Tibial nerve (tissue), 3 donors: Measurements from ENCODE around the gene ATP5F1A.

Experiments
- POLR2A ChIP-seq, 2 donors: fragments of 450-650 bp; IDR thresholded peaks; one replicate each; pipeline ENCODE4 v1.6.1; 2017; ENCODE audit warnings: antibody characterized with exemption in 2 of 2, mild to moderate bottlenecking in 2 of 2, moderate library complexity in 2 of 2
- TF ChIP-seq, protein P1 (sequence below), 5 experiments: fragments of 200-600 bp in 3 of 5; fragments of 450-650 bp in 2 of 5; sonication (generic) in 3 of 5; IDR thresholded peaks; one replicate each; pipeline ENCODE4 v1.5.1; 2016 to 2019; ENCODE audit warnings: antibody characterized with exemption in 5 of 5, mild to moderate bottlenecking in 3 of 5, moderate library complexity in 2 of 5

DNA sequence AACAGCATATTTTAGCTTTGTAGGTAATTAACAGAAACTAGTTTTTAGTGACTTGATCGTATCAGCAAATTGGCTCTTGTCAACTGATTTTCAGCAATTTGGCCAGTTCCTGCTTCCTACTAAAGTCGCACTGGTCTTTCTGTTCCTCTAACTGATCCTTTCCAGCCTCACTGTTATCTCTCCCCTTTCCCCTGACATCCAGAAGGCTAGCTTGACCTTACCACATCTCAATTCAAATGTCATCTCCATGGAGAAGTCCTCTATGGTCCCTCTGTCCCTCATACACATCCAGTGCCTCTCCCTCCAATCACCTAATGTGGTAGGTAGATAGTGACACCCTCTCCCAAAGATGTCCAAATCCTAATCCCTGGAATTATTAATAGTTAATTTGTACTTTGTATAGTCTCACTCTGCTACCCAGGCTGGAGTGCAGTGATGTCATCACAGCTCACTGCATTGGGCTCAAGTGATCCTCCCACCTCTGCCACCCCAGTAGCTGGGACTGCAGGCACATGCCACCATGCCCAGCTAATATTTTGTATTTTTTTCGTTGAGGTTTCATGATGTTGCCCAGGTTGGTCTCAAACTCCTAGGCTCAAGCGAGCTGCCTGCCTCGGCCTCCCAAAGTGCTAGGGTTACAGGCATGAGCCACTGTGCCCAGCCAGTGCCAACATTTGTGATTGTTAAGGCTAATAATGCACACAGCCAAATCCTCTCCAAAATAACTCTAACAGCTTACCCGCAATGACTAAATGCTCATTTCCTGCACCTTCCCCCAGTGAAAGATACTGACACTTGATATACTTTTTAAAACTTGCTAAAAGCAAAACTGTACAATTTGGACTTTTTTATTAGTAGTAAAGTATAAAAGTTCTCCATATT lies 42.9 kb downstream of the ATP5F1A start:
- TF ChIP-seq, protein P1, sequence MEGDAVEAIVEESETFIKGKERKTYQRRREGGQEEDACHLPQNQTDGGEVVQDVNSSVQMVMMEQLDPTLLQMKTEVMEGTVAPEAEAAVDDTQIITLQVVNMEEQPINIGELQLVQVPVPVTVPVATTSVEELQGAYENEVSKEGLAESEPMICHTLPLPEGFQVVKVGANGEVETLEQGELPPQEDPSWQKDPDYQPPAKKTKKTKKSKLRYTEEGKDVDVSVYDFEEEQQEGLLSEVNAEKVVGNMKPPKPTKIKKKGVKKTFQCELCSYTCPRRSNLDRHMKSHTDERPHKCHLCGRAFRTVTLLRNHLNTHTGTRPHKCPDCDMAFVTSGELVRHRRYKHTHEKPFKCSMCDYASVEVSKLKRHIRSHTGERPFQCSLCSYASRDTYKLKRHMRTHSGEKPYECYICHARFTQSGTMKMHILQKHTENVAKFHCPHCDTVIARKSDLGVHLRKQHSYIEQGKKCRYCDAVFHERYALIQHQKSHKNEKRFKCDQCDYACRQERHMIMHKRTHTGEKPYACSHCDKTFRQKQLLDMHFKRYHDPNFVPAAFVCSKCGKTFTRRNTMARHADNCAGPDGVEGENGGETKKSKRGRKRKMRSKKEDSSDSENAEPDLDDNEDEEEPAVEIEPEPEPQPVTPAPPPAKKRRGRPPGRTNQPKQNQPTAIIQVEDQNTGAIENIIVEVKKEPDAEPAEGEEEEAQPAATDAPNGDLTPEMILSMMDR (IDR thresholded peaks at IDR 0.05) = no peak
- no peak for TF ChIP-seq POLR2A (IDR thresholded peaks at IDR 0.05)
